Measurements from ENCODE around the gene CD300C. TPM values are rescaled to one million over a fixed set of nuclear protein-coding genes. Genes with fewer than 3 reads are reported as not detected.
"Not testable (repeated sequence)": the region's sequence is repeated elsewhere in the genome, so short reads cannot be mapped to it uniquely, and the experiment has no call there.

CD300C gene
- total RNA-seq, 1 experiment from 2014 or later, result not detected

GRCh38 chr17:74565126-74565525, 19.2 kb upstream of the CD300C start:
- Mint-ChIP-seq H3K9me3 (ENCODE audit: low read depth, unreplicated experiment) (peaks cover 12% of the 10 kb centered on the region), H3K27me3 (ENCODE audit: unreplicated experiment) (peaks cover 89% of the 10 kb centered on the region), H3K4me1 (ENCODE audit: low read depth, unreplicated experiment) (peaks cover 13% of the 10 kb centered on the region), H3K27ac (ENCODE audit: unreplicated experiment) (no peak overlapping the region), H3K4me3 (ENCODE audit: low read depth, unreplicated experiment) (no peak overlapping the region), H3K36me3 (ENCODE audit: insufficient read depth, unreplicated experiment) (peaks cover 5% of the 10 kb centered on the region)
- DNase-seq, result no peak
- BruUV-seq (replicated peaks), result no TSS peak
- CTCF ChIA-PET, result no interaction called here
- intact Hi-C loops (cut with micrococcal nuclease; ENCODE audit: unreplicated experiment), result no loop called here
- no peak for TF ChIP-seq CTCF (IDR thresholded peaks at IDR 0.05; ENCODE audit: unreplicated experiment)

- Mint-ChIP-seq H3K27ac (ENCODE audit: unreplicated experiment) (no peak overlapping the region), H3K36me3 (ENCODE audit: insufficient read depth, unreplicated experiment) (no peaks in the 10 kb centered on the region), H3K27me3 (ENCODE audit: unreplicated experiment) (peaks cover 87% of the 10 kb centered on the region), H3K9me3 (ENCODE audit: low read depth, unreplicated experiment) (peaks cover 7% of the 10 kb centered on the region), H3K4me3 (ENCODE audit: low read depth, unreplicated experiment) (no peak overlapping the region), H3K4me1 (ENCODE audit: low read depth, unreplicated experiment) (peaks cover 5% of the 10 kb centered on the region)
- CTCF ChIA-PET, result no interaction called here
- BruUV-seq (replicated peaks), result no TSS peak
- intact Hi-C loops (cut with micrococcal nuclease; ENCODE audit: unreplicated experiment), result no loop called here
- TF ChIP-seq CTCF (IDR thresholded peaks at IDR 0.05; ENCODE audit: unreplicated experiment), result no peak
- no peak for DNase-seq
Measured at GRCh38 chr17:74563358-74563757, 17.4 kb upstream of the CD300C start.

- BruUV-seq (replicated peaks), result no TSS peak
- peaks cover 5% of the 10 kb centered on the region for H3K9me3 Mint-ChIP-seq (ENCODE audit: low read depth, unreplicated experiment)
- no peak overlapping the region for H3K27ac Mint-ChIP-seq (ENCODE audit: unreplicated experiment)
- H3K4me3 Mint-ChIP-seq (ENCODE audit: low read depth, unreplicated experiment), result no peak overlapping the region
- no peak for TF ChIP-seq CTCF (IDR thresholded peaks at IDR 0.05; ENCODE audit: unreplicated experiment)
- intact Hi-C loops (cut with micrococcal nuclease; ENCODE audit: unreplicated experiment), result no loop called here
- peaks cover 87% of the 10 kb centered on the region for H3K27me3 Mint-ChIP-seq (ENCODE audit: unreplicated experiment)
- no peak for DNase-seq
- no peaks in the 10 kb centered on the region for H3K4me1 Mint-ChIP-seq (ENCODE audit: low read depth, unreplicated experiment)
- CTCF ChIA-PET, result no interaction called here
- no peaks in the 10 kb centered on the region for H3K36me3 Mint-ChIP-seq (ENCODE audit: insufficient read depth, unreplicated experiment)
Measured at GRCh38 chr17:74561586-74561985, 15.7 kb upstream of the CD300C start.

- CTCF ChIA-PET, result interaction anchor here (0.6 kb wide), 1 partner anchor 1226 kb away, joined by 3 read pairs; no protein-coding TSS in a partner anchor
- intact Hi-C loops (cut with micrococcal nuclease; ENCODE audit: unreplicated experiment), result no loop called here
- BruUV-seq (replicated peaks), result no TSS peak
- H3K4me1 Mint-ChIP-seq (ENCODE audit: low read depth, unreplicated experiment), result no peaks in the 10 kb centered on the region
- H3K4me3 Mint-ChIP-seq (ENCODE audit: low read depth, unreplicated experiment), result no peak overlapping the region
- DNase-seq, result no peak
- peaks cover 5% of the 10 kb centered on the region for H3K9me3 Mint-ChIP-seq (ENCODE audit: low read depth, unreplicated experiment)
- no peaks in the 10 kb centered on the region for H3K36me3 Mint-ChIP-seq (ENCODE audit: insufficient read depth, unreplicated experiment)
- H3K27ac Mint-ChIP-seq (ENCODE audit: unreplicated experiment), result no peak overlapping the region
- H3K27me3 Mint-ChIP-seq (ENCODE audit: unreplicated experiment), result peaks cover 86% of the 10 kb centered on the region
- no peak for TF ChIP-seq CTCF (IDR thresholded peaks at IDR 0.05; ENCODE audit: unreplicated experiment)
Measured at GRCh38 chr17:74558882-74559519, 13.1 kb upstream of the CD300C start.

- peaks cover 86% of the 10 kb centered on the region for H3K27me3 Mint-ChIP-seq (ENCODE audit: unreplicated experiment)
- H3K9me3 Mint-ChIP-seq (ENCODE audit: low read depth, unreplicated experiment); H3K4me3 Mint-ChIP-seq (ENCODE audit: low read depth, unreplicated experiment); H3K27ac Mint-ChIP-seq (ENCODE audit: unreplicated experiment); H3K36me3 Mint-ChIP-seq (ENCODE audit: insufficient read depth, unreplicated experiment); DNase-seq; intact Hi-C loops (cut with micrococcal nuclease; ENCODE audit: unreplicated experiment); BruUV-seq (replicated peaks); H3K4me1 Mint-ChIP-seq (ENCODE audit: low read depth, unreplicated experiment): not testable (repeated sequence)
- CTCF ChIA-PET, result interaction anchor here (0.6 kb wide), 1 partner anchor 1227 kb away, joined by 3 read pairs; no protein-coding TSS in a partner anchor
Measured at GRCh38 chr17:74558402-74558801, 12.5 kb upstream of the CD300C start.

Measured in Calu3 (cell line).